ENCODE results near the gene FTCD. TPM values are rescaled to one million over a fixed set of nuclear protein-coding genes. Genes with fewer than 3 reads are reported as not detected.
"Not testable (repeated sequence)": the region's sequence is repeated elsewhere in the genome, so short reads cannot be mapped to it uniquely, and the experiment has no call there.

Gene FTCD
- total RNA-seq, result 0.33 TPM in 1 of 2 replicates, not detected in the other

DNA sequence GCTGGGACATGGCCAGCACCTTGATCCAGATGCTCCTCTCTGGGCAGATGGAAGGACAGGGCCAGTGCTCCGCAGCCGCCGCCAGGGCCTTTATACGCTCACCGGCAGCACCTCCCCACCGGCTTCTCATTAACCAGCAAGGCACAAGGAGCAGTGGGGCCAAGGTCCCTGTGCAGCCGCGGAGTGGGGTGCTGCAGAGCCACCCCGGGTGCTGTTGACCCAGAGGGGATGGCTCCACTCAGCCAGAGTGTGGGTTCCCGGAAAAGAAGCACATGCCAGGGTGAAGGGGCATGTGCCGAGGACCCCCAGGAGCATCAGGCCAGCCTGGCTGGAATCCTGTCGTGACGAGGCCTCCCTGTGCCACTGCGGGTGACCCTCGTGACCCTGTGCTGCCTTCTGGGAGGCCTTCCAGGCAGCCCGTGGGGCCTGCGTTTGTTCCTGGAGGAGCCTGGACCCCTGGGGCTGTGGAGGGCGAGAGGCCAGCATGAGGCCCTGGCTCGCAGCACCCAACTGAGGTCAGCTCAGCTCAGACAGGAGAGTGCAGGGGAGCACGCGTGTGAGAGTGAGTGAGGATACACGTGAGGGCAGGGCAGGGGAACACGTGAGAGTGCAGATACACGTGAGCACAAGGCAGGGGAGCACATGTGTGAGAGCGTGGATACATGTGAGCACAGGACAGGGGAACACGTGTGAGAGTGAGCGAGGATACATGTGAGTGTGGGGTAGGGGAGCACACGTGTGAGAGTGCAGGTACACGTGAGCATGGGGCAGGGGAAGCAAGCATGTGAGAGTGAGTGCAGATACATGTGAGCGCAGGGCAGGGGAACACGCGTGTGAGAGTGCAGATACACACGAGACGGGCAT lies at the start of gene FTCD:
TSS of gene FTCD (minus strand) at position 66 of the 864 bp plus-strand sequence. CDS start at position 10, 56 bp downstream.
- TF ChIP-seq CTCF (IDR thresholded peaks at IDR 0.05; ENCODE audit: insufficient read depth, low read length, poor library complexity, severe bottlenecking), result no peak
- Histone ChIP-seq H3K4me3 (ENCODE audit: low read depth, low read length) (no peak within 1 kb of the TSS), H3K36me3 (ENCODE audit: control insufficient read depth, insufficient read depth, low read length) (no peaks in the 10 kb centered on the region), H3K27me3 (ENCODE audit: control insufficient read depth, insufficient read depth, low read length) (no peaks in the 10 kb centered on the region)
- DNase-seq (ENCODE audit: low read depth), result no peak

- no peak for DNase-seq (ENCODE audit: low read depth)
- Histone ChIP-seq H3K4me3 (ENCODE audit: low read depth, low read length) (no peak overlapping the region), H3K36me3 (ENCODE audit: control insufficient read depth, insufficient read depth, low read length) (peaks cover 2% of the 10 kb centered on the region), H3K27me3 (ENCODE audit: control insufficient read depth, insufficient read depth, low read length) (no peaks in the 10 kb centered on the region)
- no peak for TF ChIP-seq CTCF (IDR thresholded peaks at IDR 0.05; ENCODE audit: insufficient read depth, low read length, poor library complexity, severe bottlenecking)
These were observed 49.8 kb upstream of the FTCD start for GRCh38 chr21:46205166-46205565.

- Histone ChIP-seq H3K27me3 (ENCODE audit: control insufficient read depth, insufficient read depth, low read length) (no peaks in the 10 kb centered on the region), H3K4me3 (ENCODE audit: low read depth, low read length) (no peak overlapping the region), H3K36me3 (ENCODE audit: control insufficient read depth, insufficient read depth, low read length) (peaks cover 2% of the 10 kb centered on the region)
- TF ChIP-seq CTCF (IDR thresholded peaks at IDR 0.05; ENCODE audit: insufficient read depth, low read length, poor library complexity, severe bottlenecking), result no peak
- DNase-seq (ENCODE audit: low read depth), result no peak
These were observed 47.8 kb upstream of the FTCD start for GRCh38 chr21:46203203-46203600.

DNA sequence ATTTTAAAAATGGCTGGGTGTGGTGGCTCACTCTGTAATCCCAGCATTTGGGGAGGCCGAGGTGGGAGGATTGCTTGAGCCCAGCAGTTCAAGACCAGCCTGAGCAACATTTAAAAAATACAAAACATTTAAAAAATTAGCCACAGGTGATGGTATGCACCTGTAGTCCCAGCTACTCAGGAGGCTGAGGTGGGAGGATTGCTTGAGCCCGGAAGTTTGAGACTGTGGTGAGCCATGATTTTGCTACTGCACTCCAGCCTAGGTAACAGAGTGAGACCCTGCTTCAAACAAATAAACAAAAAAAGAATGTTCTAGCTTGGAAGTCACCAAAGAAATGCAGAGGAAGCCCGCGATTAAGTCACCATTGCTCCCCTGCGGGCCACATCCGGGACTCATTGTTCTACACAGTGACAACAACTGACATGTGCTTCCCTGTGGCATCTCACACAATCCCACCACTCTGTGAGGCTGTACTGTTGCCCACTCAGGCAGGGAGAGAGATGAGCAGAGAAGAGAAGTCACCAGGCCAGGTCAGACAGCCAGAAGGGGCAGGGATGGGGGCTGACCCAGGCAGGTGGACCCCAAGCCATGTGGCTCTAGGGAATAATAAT lies 47.3 kb upstream of the FTCD start:
- no peak for TF ChIP-seq CTCF (IDR thresholded peaks at IDR 0.05; ENCODE audit: insufficient read depth, low read length, poor library complexity, severe bottlenecking)
- no peak overlapping the region for H3K4me3 ChIP-seq (ENCODE audit: low read depth, low read length)
- no peaks in the 10 kb centered on the region for H3K27me3 ChIP-seq (ENCODE audit: control insufficient read depth, insufficient read depth, low read length)
- DNase-seq (ENCODE audit: low read depth), result no peak
- H3K36me3 ChIP-seq (ENCODE audit: control insufficient read depth, insufficient read depth, low read length), result peaks cover 2% of the 10 kb centered on the region

DNA sequence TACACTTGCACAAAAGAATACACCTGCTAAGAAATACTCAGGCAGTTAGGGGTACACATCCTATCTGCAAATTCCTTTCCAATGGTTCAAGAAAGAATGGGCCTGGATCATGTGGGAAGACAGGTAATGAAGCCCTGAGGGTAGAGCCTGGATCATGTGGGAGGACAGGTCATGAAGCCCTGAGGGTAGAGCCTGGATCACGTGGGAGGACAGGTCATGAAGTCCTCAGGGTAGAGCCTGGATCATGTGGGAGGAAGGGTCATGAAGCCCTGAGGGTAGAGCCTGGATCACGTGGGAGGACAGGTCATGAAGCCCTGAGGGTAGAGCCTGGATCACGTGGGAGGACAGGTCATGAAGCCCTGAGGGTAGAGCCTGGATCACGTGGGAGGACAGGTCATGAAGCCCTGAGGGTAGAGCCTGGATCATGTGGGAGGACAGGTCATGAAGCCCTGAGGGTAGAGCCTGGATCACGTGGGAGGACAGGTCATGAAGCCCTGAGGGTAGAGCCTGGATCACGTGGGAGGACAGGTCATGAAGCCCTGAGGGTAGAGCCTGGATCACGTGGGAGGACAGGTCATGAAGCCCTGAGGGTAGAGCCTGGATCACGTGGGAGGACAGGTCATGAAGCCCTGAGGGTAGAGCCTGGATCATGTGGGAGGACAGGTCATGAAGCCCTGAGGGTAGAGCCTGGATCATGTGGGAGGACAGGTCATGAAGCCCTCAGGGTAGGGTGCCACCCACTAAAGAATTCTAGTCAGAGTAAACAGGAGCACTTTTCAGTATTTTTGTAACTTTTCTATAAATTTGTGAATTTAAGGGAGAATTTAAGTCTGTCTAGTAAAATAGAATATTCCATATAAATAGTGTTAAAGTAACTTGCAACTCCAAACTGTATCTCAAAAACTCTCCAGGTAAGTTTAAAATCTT lies 45.8 kb upstream of the FTCD start:
- not testable (repeated sequence) for H3K36me3 ChIP-seq (ENCODE audit: control insufficient read depth, insufficient read depth, low read length); H3K27me3 ChIP-seq (ENCODE audit: control insufficient read depth, insufficient read depth, low read length); H3K4me3 ChIP-seq (ENCODE audit: low read depth, low read length); DNase-seq (ENCODE audit: low read depth)
